HG02885 (cell line): ENCODE data around the gene DMPK.

ENCODE experiments used
- ATAC-seq: cut with Tn5 transposase; IDR thresholded peaks from one replicate; pipeline ENCODE4 v1.9.1; 2021; ENCODE audit warnings: mild to moderate bottlenecking; ENCODE audit not compliant: unreplicated experiment, poor library complexity

DMPK gene

DNA sequence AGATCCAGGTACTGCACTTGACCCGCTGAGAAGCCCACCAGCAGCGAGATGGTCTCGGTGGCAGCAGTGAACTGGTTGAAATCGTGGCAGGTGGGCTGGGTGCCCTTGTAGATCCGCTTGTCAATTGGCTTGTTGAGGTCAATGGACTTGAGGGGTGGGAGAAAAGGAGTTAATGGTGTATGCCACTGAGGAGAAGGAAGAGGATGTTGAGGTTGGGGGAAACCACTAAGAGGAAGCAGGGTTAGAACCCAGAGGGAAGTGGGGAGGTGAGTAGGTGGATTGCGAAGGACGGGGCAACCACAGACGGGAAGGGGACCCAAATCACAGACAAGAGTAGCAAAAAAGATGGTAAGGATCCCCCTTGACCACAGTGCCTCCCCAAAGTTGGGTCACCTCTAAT lies 8.7 kb upstream of the DMPK start:
- no peak for ATAC-seq

GRCh38 chr19:45789035-45789786 lies 6.9 kb upstream of the DMPK start:
- ATAC-seq: no peak

DNA sequence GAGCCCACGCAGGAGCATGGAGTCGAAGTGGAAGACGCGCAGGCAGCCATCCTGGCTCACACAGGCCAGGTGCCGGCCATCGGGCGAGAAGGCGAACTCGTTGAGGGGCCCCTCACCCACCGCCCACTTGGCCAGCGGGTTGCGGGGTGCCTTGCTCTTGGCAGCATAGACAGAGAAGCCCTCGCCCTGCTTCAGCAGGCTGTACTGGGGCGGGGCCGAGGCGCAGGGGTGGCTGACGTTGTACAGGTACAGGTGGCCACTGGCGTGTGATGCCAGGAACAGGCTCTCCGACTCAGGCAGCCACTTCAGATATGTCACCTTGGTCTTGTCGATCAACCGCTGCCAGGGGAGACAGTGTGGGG lies 4.2 kb upstream of the DMPK start:
- no peak for ATAC-seq

GRCh38 chr19:45785781-45786532 lies 3.7 kb upstream of the DMPK start:
- ATAC-seq: no peak

GRCh38 chr19:45785097-45785496 lies 2.8 kb upstream of the DMPK start:
- no peak for ATAC-seq

- ATAC-seq: no peak
Measured at GRCh38 chr19:45784096-45784495, 1.8 kb upstream of the DMPK start.

- ATAC-seq: no peak
Measured at GRCh38 chr19:45782820-45783785, 813 bp upstream of the DMPK start.

- ATAC-seq: no peak
Measured at GRCh38 chr19:45781214-45782161, 802 bp downstream of the DMPK start.

GRCh38 chr19:45780448-45781213 lies 1.7 kb downstream of the DMPK start:
- no peak for ATAC-seq

- no peak for ATAC-seq
Measured at GRCh38 chr19:45780146-45780447, 2.2 kb downstream of the DMPK start.

DNA sequence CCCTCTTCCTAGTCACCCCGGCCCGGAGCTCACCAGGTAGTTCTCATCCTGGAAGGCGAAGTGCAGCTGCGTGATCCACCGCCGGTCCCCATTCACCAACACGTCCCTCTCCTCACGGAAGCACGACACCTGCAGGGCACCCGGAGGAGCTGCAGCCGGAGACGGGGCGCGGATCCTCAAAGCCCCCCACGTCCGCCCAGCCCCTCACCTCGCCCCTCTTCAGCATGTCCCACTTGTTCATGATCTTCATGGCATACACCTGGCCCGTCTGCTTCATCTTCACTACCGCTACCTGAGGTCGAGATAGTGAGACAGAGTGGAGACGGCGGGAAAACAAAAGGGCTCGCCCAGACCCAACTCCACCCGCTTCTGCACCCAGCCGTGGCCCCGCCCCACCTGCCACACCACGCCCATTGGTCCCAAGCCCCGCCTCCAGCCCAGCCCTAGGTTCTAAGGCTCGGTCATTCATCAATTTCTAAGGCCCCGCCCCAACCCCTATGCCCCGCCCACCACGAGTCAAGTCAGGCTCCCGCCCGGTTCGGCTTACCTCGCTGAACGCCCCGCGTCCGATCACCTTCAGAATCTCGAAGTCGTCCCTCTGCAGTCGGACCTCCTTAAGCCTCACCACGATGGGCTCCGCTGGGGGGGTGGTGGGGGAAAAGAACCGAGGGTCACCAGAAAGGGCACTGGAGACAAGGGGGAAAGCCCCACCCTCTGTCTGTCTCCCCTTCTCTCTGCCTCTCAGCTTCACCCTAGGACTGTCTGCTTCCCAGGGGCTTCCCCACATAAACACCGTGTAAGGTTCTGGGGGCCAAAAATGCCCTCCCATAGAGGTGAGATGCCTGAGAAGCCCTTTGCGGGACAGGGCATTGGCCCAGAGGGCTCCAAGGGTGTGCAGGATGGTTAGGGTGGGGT lies 2.8 kb downstream of the DMPK start:
- peak; percentile 86 for ATAC-seq

- ATAC-seq: no peak
Measured at GRCh38 chr19:45778010-45778661, 4.2 kb downstream of the DMPK start.

GRCh38 chr19:45777395-45777961 lies 4.8 kb downstream of the DMPK start:
- ATAC-seq: no peak

- no peak for ATAC-seq
Measured at GRCh38 chr19:45774765-45775164, 7.5 kb downstream of the DMPK start.

DNA sequence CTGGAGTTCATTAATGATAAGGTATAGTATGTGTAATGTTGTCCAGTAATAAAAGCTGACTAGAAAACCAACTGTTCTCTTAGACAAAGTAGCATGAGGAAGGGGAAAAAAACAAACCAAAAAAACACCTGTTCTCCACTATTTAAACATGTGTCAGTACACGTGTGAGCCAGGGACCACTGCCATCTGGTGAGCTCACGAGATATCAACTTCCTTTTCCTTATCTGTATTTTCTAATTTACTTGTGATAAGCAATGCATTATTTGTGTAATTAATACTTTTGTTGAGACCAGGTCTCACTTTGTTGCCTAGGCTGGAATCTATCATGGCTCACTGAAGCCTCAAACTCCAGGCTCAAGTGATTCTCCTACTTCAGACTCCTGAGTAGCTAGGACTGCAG lies 8.9 kb downstream of the DMPK start:
- ATAC-seq: no peak

DNA sequence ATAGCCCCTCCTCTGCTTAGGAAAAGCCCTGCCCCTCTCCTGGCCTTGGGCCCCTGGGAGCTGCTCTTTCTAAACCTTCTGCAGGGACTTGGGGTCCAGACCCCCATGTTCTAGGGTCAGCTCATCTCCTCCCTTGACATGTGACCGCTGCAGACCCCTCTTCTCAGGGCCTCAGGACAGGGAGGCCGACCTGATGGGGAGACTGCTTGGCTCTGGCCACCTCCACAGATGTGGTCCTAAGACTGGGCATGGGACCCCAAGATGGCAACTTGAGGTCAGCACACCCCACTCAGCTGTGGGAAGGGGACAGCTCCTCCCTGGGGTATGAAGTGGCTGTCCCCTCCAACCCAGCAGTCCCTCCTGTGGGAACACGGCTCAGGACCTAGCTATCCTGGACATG lies 9.4 kb downstream of the DMPK start:
- ATAC-seq: no peak

DNA sequence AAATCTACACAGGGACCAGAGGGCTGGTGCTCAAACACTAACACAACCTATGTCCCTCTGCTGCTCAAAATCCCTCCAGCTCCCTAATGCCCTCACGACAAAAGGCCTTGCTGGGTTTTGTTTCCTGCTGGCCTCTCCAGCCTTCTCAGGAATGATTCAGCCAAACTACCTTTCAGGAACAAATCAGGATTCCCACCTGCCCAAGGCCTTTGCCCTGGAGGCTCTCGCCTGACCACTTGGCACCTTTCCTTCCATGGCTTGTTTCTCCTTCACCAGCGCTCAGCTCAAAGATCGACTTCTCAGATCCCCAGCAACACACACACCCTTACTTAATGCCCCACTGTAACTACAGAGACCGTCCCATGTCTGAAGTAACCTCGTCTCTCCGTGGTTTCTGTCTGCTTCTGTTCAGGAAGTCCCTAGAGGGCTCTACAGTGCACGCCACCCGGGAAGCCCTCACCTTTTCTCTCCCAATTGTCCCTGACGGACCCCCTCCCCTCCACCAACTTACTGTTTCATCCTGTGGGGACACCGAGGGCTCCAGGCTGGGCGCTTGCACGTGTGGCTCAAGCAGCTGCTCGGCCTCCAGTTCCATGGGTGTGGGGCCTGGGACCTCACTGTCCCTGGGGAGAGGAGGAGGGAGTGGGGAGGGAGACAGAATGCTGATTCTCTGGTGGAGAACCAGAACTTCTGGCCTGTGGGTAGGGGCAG lies 10.0 kb downstream of the DMPK start:
- ATAC-seq: no peak
